ENCODE data around the gene GSG1.

GSG1 gene

GRCh38 chr12:13119826-13120225 is 16.4 kb upstream of the GSG1 start:
- FAIRE-seq = no peak

- no peak for FAIRE-seq
Measured at GRCh38 chr12:13117029-13117428, 13.6 kb upstream of the GSG1 start.

GRCh38 chr12:13116259-13116658 is 12.8 kb upstream of the GSG1 start:
- FAIRE-seq = no peak

- no peak for FAIRE-seq
Measured at GRCh38 chr12:13114251-13115052, 11.0 kb upstream of the GSG1 start.

- FAIRE-seq = no peak
Measured at GRCh38 chr12:13112968-13113367, 9.5 kb upstream of the GSG1 start.

GRCh38 chr12:13106666-13107065 is 3.2 kb upstream of the GSG1 start:
- no peak for FAIRE-seq

GRCh38 chr12:13105781-13106180 is 2.3 kb upstream of the GSG1 start:
- FAIRE-seq = no peak

- FAIRE-seq = no peak
Measured at GRCh38 chr12:13104409-13104808, 942 bp upstream of the GSG1 start.

GRCh38 chr12:13102461-13103195 is 839 bp downstream of the GSG1 start:
- no peak for FAIRE-seq

- no peak for FAIRE-seq
Measured at GRCh38 chr12:13101821-13102375, 1.6 kb downstream of the GSG1 start.

- no peak for FAIRE-seq
Measured at GRCh38 chr12:13100882-13101769, 2.3 kb downstream of the GSG1 start.

GRCh38 chr12:13100605-13100881 is 2.9 kb downstream of the GSG1 start:
- FAIRE-seq = no peak

GRCh38 chr12:13099844-13100604 is 3.4 kb downstream of the GSG1 start:
- no peak for FAIRE-seq

- FAIRE-seq = no peak
Measured at GRCh38 chr12:13099066-13099843, 4.2 kb downstream of the GSG1 start.

GRCh38 chr12:13097491-13098011 is 5.9 kb downstream of the GSG1 start:
- FAIRE-seq = no peak

GRCh38 chr12:13095266-13095995 is 8.0 kb downstream of the GSG1 start:
- FAIRE-seq = no peak

- no peak for FAIRE-seq
Measured at GRCh38 chr12:13094367-13094766, 9.1 kb downstream of the GSG1 start.

GRCh38 chr12:13093848-13094220 is 9.6 kb downstream of the GSG1 start:
- no peak for FAIRE-seq

- no peak for FAIRE-seq
Measured at GRCh38 chr12:13093191-13093847, 10.1 kb downstream of the GSG1 start.

- FAIRE-seq = no peak
Measured at GRCh38 chr12:13091832-13092231, 11.6 kb downstream of the GSG1 start.

All from colon (tissue), 2 donors.